Measurements from ENCODE around the gene WDFY4.

DNA sequence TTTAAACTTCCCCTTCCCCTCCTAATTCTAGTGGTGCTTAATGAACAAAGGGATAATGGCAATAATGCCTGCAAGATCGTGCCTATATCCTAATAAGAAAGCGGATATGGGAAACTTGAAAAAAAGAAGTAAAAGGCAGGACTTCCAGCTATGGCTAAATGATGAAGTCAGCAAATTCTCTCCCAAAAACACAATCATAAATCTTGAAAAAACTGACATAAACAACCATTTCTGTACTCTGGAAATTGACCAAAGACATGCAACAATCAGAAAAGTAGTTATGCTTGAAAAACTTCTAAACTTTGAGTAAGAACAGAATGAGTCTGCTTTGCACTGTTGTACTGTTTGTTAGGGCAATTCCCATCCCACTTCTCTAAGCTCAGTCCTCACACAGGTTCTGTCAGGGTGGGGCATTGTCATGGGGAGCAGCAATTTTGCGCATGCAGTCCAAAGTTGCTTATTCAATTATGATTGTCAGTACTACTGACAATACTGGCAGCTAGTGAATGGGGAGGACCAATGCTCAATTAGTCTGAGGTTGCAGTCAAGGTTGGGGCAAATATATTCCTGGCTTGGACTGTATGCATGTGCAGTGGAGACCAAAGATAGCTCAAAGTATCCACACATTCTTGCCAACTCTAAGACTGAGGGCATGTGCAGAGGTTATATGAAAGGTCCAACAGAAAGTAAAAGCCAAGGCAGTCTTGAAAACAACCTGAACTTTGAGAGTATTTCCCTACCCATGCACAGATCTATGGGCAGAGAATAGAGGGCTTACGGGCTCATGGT, 45.7 kb upstream of the WDFY4 start:
- TF ChIP-seq EZH2phosphoT487 (conservative IDR thresholded peaks at IDR 0.05; ENCODE audit: low read length), result no peak
- no peak for TF ChIP-seq CTCF (IDR thresholded peaks at IDR 0.05; ENCODE audit: insufficient read depth, low read length, poor library complexity, severe bottlenecking)
